AG04449 (cell line): ENCODE data around the gene OTOG.

Experiments
- CTCF ChIA-PET: fragments of 350-600 bp; formaldehyde crosslinking; extraction: SDS; loops from one replicate; lab custom pipeline; 2021; ENCODE audit warnings: antibody characterized with exemption; lab: Yijun Ruan, JAX
- POLR2A ChIA-PET: fragments of 400-600, 350-600 bp; formaldehyde crosslinking; extraction: SDS; loops from one replicate; lab custom pipeline; 2020; ENCODE audit warnings: antibody characterized with exemption, inconsistent platforms; lab: Yijun Ruan, JAX
- DNase-seq: peaks from one replicate; pipeline ENCODE4 v3.0.0-alpha.2; 2010; ENCODE audit warnings: low read depth, low spot score
- H3K4me3 ChIP-seq: 2 replicates; pipeline ENCODE4 v1.5.1; 2011; ENCODE audit warnings: low read depth, mild to moderate bottlenecking, control low read depth, low read length
- TF ChIP-seq, protein P1 (sequence below): IDR thresholded peaks from one replicate; pipeline ENCODE4 v1.5.1; 2011; ENCODE audit warnings: mild to moderate bottlenecking, moderate library complexity, low read length, control low read depth, inconsistent platforms; ENCODE audit not compliant: insufficient read depth; ENCODE audit errors: missing control alignments

The OTOG gene

DNA sequence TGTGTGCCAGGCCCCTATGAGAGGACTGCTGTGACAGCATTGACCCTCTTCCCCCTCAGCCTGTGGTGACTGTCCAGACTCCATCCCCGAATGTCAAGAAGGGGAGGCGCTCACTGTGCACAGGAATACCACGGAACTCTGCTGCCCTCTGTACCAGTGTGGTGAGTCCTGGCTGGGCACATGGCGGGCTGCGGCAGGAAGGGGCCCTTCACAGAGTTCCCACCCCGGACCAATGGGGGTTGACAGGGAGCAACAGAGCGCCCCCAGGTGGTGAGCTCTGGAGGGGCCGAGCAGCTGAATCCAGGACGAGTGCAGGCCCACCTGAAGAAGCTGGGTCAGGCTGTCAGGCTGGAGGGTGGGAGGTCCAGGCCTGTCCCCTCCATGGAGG is 88.5 kb downstream of the OTOG start:
- ChIA-PET POLR2A (no interaction called here), CTCF (no interaction called here)
- no peak for DNase-seq
- H3K4me3 ChIP-seq = no peak overlapping the region
- TF ChIP-seq, protein P1, sequence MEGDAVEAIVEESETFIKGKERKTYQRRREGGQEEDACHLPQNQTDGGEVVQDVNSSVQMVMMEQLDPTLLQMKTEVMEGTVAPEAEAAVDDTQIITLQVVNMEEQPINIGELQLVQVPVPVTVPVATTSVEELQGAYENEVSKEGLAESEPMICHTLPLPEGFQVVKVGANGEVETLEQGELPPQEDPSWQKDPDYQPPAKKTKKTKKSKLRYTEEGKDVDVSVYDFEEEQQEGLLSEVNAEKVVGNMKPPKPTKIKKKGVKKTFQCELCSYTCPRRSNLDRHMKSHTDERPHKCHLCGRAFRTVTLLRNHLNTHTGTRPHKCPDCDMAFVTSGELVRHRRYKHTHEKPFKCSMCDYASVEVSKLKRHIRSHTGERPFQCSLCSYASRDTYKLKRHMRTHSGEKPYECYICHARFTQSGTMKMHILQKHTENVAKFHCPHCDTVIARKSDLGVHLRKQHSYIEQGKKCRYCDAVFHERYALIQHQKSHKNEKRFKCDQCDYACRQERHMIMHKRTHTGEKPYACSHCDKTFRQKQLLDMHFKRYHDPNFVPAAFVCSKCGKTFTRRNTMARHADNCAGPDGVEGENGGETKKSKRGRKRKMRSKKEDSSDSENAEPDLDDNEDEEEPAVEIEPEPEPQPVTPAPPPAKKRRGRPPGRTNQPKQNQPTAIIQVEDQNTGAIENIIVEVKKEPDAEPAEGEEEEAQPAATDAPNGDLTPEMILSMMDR = no peak

DNA sequence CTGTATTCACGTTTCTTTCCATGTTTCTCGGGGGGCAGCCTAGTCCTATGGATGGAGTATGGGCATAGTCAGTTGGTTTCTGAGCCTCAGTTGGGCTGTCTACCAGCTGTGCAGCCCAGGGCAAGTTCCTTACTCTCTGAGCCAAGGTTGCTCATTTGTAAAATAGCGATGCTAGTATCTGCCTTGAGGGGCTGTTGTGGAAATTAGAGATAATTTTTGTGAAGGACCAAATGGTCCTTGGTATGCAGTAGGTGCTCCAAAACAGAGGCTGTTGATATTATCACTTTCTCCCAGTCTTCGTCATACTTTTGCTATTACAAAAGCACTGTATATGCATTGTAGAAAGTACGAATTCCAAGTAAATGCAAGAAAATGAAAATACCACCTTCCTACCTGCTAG is 89.7 kb downstream of the OTOG start:
- DNase-seq = no peak
- TF ChIP-seq, protein P1 = no peak
- ChIA-PET POLR2A (no interaction called here), CTCF (no interaction called here)
- no peak overlapping the region for H3K4me3 ChIP-seq

DNA sequence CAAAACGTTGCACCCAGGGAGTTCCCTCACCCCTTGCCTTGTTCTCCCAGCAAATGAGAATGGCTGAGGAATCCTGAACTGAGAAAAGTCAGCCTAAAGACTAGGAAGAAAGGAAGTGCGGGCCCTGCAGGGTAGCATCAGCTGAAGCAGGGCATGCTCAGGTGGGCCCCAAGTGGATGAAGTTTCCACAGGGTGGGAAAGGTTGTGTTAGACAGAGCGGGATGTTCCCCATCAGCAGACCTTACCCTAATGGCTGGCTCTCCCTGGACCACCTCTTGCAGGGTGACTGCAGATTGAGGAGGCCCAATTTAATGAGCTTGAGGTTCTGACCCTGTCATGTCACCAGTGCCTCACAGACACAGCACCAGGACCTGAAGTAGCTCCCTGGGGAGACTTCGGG is 90.8 kb downstream of the OTOG start:
- no peak overlapping the region for H3K4me3 ChIP-seq
- CTCF ChIA-PET = no interaction called here
- POLR2A ChIA-PET = no interaction called here
- DNase-seq = no peak
- TF ChIP-seq, protein P1 = no peak

DNA sequence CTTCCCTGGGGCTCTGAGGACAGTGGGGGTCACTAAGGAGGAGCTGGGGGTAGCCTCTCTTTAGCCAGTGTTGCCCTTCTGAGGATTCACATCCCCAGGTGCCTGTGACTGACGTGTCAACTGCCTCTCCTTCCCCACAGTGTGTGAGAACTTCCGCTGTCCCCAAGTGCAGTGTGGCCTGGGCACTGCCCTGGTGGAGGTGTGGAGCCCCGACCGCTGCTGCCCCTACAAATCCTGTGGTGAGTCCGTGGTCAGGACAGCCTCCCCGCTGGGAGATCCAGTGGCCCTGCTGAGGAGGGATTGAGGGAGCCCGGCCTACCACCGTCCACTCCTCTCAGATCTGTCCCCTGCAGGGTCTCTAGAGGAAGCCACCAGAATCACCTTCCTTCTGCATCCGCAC is 91.3 kb downstream of the OTOG start:
- TF ChIP-seq, protein P1 = no peak
- H3K4me3 ChIP-seq = no peak overlapping the region
- ChIA-PET CTCF (no interaction called here), POLR2A (no interaction called here)
- no peak for DNase-seq

DNA sequence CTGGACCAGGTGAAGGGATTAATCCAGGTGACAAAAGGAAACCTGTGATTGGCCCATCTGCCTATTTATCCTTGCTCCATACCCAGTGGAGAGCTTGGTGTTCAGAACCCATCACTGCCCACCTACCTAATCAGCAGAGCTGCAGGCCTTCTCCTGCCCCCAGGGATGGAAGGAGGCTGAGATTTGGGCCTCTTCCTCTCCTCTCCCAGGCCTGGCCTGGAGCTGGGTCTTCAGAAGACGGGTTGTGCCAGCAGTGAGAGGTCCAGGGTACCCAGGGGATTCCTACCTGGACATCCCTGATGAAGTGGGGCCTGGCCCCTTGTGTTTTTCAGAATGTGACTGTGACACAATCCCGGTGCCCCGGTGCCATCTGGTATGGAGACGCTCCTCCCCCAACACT is 92.0 kb downstream of the OTOG start:
- ChIA-PET POLR2A (no interaction called here), CTCF (no interaction called here)
- TF ChIP-seq, protein P1 = no peak

DNA sequence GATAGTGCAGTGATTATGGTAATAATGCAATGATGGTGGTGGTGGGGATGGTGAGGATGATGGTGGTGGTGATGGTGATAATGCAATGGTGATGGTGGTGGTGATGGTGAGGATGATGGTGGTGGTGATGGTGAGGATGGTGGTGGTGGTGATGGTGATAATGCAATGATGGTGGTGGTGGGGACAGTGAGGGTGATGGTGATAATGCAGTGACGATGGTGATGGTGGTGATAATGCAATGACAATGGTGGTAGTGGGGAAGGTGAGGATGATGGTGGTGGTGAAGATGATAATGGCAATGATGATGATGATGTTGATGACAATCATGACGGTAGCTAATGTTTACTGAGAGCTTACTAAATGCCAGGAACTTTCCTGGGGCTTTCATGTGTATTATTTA is 92.7 kb downstream of the OTOG start:
- POLR2A ChIA-PET = no interaction called here
- no peak for DNase-seq

More for the DNA sequence above, 92.0 kb downstream of the OTOG start:
- no peak overlapping the region for H3K4me3 ChIP-seq
- DNase-seq = no peak

More for the DNA sequence above, 92.7 kb downstream of the OTOG start:
- TF ChIP-seq, protein P1 = no peak
- H3K4me3 ChIP-seq = no peak overlapping the region
- CTCF ChIA-PET = no interaction called here
